Hindlimb muscle (tissue), 1 donor: ENCODE results near the gene CAMTA1. TPM values are rescaled to one million over a fixed set of nuclear protein-coding genes. Genes with fewer than 3 reads are reported as not detected.
"Not testable (repeated sequence)": the region's sequence is repeated elsewhere in the genome, so short reads cannot be mapped to it uniquely, and the experiment has no call there.

Source experiments
- DNase-seq: peaks from one replicate; pipeline ENCODE4 v3.0.0-alpha.2; 2013
- polyA plus RNA-seq: library from polyadenylated mRNA; unstranded; fragments of 120-200 nt; gene quantifications from one replicate; pipeline ENCODE4 v1.2.1, GENCODE V29; 2013; ENCODE audit not compliant: insufficient read length

The CAMTA1 gene
- polyA plus RNA-seq, 1 donor = 39.5 TPM

- not testable (repeated sequence) for DNase-seq
Measured at GRCh38 chr1:7693037-7693436, 907.8 kb downstream of the CAMTA1 start.

GRCh38 chr1:7693662-7694061, 908.4 kb downstream of the CAMTA1 start:
- no peak for DNase-seq

- DNase-seq = no peak
Measured at GRCh38 chr1:7694600-7695496, 909.6 kb downstream of the CAMTA1 start.

- no peak for DNase-seq
Measured at GRCh38 chr1:7695497-7696117, 910.4 kb downstream of the CAMTA1 start.

GRCh38 chr1:7698641-7699040, 913.4 kb downstream of the CAMTA1 start:
- no peak for DNase-seq

GRCh38 chr1:7702365-7702764, 917.1 kb downstream of the CAMTA1 start:
- no peak for DNase-seq

- no peak for DNase-seq
Measured at GRCh38 chr1:7703321-7704213, 918.3 kb downstream of the CAMTA1 start.

GRCh38 chr1:7704214-7705047, 919.2 kb downstream of the CAMTA1 start:
- DNase-seq = peak; percentile 95

- DNase-seq = no peak
Measured at GRCh38 chr1:7705048-7705907, 920.0 kb downstream of the CAMTA1 start.

- no peak for DNase-seq
Measured at GRCh38 chr1:7705908-7706216, 920.6 kb downstream of the CAMTA1 start.

- DNase-seq = no peak
Measured at GRCh38 chr1:7707527-7707926, 922.3 kb downstream of the CAMTA1 start.

- not testable (repeated sequence) for DNase-seq
Measured at GRCh38 chr1:7708065-7708464, 922.8 kb downstream of the CAMTA1 start.

- no peak for DNase-seq
Measured at GRCh38 chr1:7710859-7711258, 925.6 kb downstream of the CAMTA1 start.

- DNase-seq = no peak
Measured at GRCh38 chr1:7712731-7713323, 927.6 kb downstream of the CAMTA1 start.

- DNase-seq = no peak
Measured at GRCh38 chr1:7716506-7716905, 931.3 kb downstream of the CAMTA1 start.

GRCh38 chr1:7717748-7718368, 932.6 kb downstream of the CAMTA1 start:
- DNase-seq = no peak

GRCh38 chr1:7719468-7720094, 934.3 kb downstream of the CAMTA1 start:
- DNase-seq = no peak

- no peak for DNase-seq
Measured at GRCh38 chr1:7721940-7722669, 936.9 kb downstream of the CAMTA1 start.

- no peak for DNase-seq
Measured at GRCh38 chr1:7722670-7723012, 937.4 kb downstream of the CAMTA1 start.
